SK-N-SH (cell line): ENCODE measurements around the gene AP1S3. TPM values are rescaled to one million over a fixed set of nuclear protein-coding genes. Genes with fewer than 3 reads are reported as not detected.

Source experiments
- CTCF ChIA-PET: fragments of 300-600, 350-600 bp; formaldehyde crosslinking; extraction: SDS; loops from one replicate; lab custom pipeline; 2021; lab: Yijun Ruan, JAX
- POLR2A ChIA-PET: fragments of 350-600 bp; sonication (Branson Sonifier 250); formaldehyde crosslinking; extraction: SDS; loops from one replicate; lab custom pipeline; 2020; ENCODE audit warnings: antibody characterized with exemption, inconsistent platforms; lab: Yijun Ruan, JAX
- DNase-seq: peaks from one replicate; pipeline ENCODE4 v3.0.0; 2012
- H2AFZ ChIP-seq: fragments of 200-600 bp; sonication (generic); 2 replicates; pipeline ENCODE4 v1.8.1; 2016; ENCODE audit warnings: antibody characterized with exemption, mild to moderate bottlenecking, low read depth
- H3F3A ChIP-seq: fragments of 200-600 bp; sonication (generic); replicated peaks from 2 replicates; pipeline ENCODE3; 2016; ENCODE audit warnings: antibody characterized with exemption, mild to moderate bottlenecking; ENCODE audit not compliant: insufficient read depth
- H3K27ac ChIP-seq, 2 experiments: fragments of 200-500 bp in 1 of 2; fragments of 200-600 bp in 1 of 2; sonication (Bioruptor generic) in 1 of 2; sonication (generic), shearing (Covaris generic) in 1 of 2; 2 replicates each; pipeline versions ENCODE4 v1.5.1 to v1.6.1; 2014 to 2016; ENCODE audit warnings: low read depth in 2 of 2, inconsistent platforms in 1 of 2, low read length in 1 of 2, mild to moderate bottlenecking in 1 of 2, mixed read lengths in 1 of 2
- H3K27me3 ChIP-seq: fragments of 200-600 bp; sonication (generic), shearing (Covaris generic); 2 replicates; pipeline ENCODE4 v1.6.1; 2016; ENCODE audit warnings: mixed run types; ENCODE audit not compliant: insufficient read depth
- H3K36me3 ChIP-seq, 2 experiments: fragments of 200-500 bp in 1 of 2; fragments of 200-600 bp in 1 of 2; sonication (Bioruptor generic) in 1 of 2; sonication (generic) in 1 of 2; replicated peaks in 1 of 2; 2 replicates each; pipeline versions ENCODE3 to v1.5.1; 2014 to 2016; ENCODE audit warnings: low read length in 1 of 2, mild to moderate bottlenecking in 1 of 2; ENCODE audit not compliant: insufficient read depth in 2 of 2, control insufficient read depth in 1 of 2
- H3K4me1 ChIP-seq, 2 experiments: fragments of 200-500 bp in 1 of 2; fragments of 200-600 bp in 1 of 2; sonication (Bioruptor generic) in 1 of 2; sonication (generic), shearing (Covaris generic) in 1 of 2; 2 replicates each; pipeline versions ENCODE4 v1.5.1 to v1.6.1; 2014 to 2016; ENCODE audit warnings: low read depth in 1 of 2, low read length in 1 of 2, mixed run types in 1 of 2; ENCODE audit not compliant: insufficient read depth in 2 of 2, control insufficient read depth in 1 of 2
- H3K4me2 ChIP-seq: fragments of 200-600 bp; sonication (generic), shearing (Covaris generic); 2 replicates; pipeline ENCODE4 v1.6.1; 2017; ENCODE audit warnings: mixed run types
- H3K4me3 ChIP-seq, 2 experiments: fragments of 200-500 bp in 1 of 2; fragments of 200-600 bp in 1 of 2; sonication (Bioruptor generic) in 1 of 2; sonication (generic), shearing (Covaris generic) in 1 of 2; 2 replicates each; pipeline versions ENCODE4 v1.5.1 to v1.8.1; 2014 to 2016; ENCODE audit warnings: low read depth in 2 of 2, inconsistent platforms in 1 of 2, low read length in 1 of 2, mild to moderate bottlenecking in 1 of 2, mixed read lengths in 1 of 2, moderate library complexity in 1 of 2
- H3K79me2 ChIP-seq: fragments of 200-600 bp; sonication (generic); 2 replicates; pipeline ENCODE4 v1.8.1; 2017; ENCODE audit warnings: mild to moderate bottlenecking; ENCODE audit not compliant: insufficient read depth
- H3K9ac ChIP-seq: fragments of 200-600 bp; sonication (generic); 2 replicates; pipeline ENCODE4 v1.6.1; 2017; ENCODE audit warnings: mixed run types
- H3K9me2 ChIP-seq: fragments of 200-600 bp; sonication (generic); 2 replicates; pipeline ENCODE4 v1.6.1; 2017; ENCODE audit warnings: mixed run types
- H3K9me3 ChIP-seq: fragments of 200-600 bp; sonication (generic); 2 replicates; pipeline ENCODE4 v1.6.1; 2017; ENCODE audit warnings: mixed run types, mild to moderate bottlenecking, moderate library complexity
- H4K20me1 ChIP-seq: fragments of 200-600 bp; sonication (generic); 2 replicates; pipeline ENCODE4 v1.6.1; 2017; ENCODE audit warnings: mild to moderate bottlenecking, mixed run types; ENCODE audit not compliant: insufficient read depth
- CHD2 ChIP-seq: fragments of 150-350 bp; IDR thresholded peaks from 2 replicates; pipeline ENCODE4 v1.6.1; 2018; ENCODE audit warnings: low read length; ENCODE audit not compliant: partially characterized antibody
- ELF1 ChIP-seq: IDR thresholded peaks from 2 replicates; pipeline ENCODE4 v1.4.0; 2012
- EP300 ChIP-seq, 2 experiments: IDR thresholded peaks; 2 replicates each; pipeline versions ENCODE4 v1.4.0 to v1.6.1; 2012; ENCODE audit warnings: borderline replicate concordance in 1 of 2, low read depth in 1 of 2, low read length in 1 of 2
- GATA2 ChIP-seq: sonication (generic); formaldehyde crosslinking; IDR thresholded peaks from 2 replicates; pipeline ENCODE4 v1.5.0; 2020; ENCODE audit warnings: mild to moderate bottlenecking, missing genetic modification reagents
- JUND ChIP-seq: IDR thresholded peaks from 2 replicates; pipeline ENCODE4 v1.4.0; 2012
- MEF2A ChIP-seq: IDR thresholded peaks from 2 replicates; pipeline ENCODE4 v1.4.0; 2012; ENCODE audit warnings: low read depth, borderline replicate concordance
- POLR2AphosphoS5 ChIP-seq: IDR thresholded peaks from 2 replicates; pipeline ENCODE4 v1.6.1; 2012; ENCODE audit warnings: low read depth, low read length
- RAD21 ChIP-seq: IDR thresholded peaks from 2 replicates; pipeline ENCODE4 v1.6.1; 2012; ENCODE audit warnings: mild to moderate bottlenecking, low read length
- RFX5 ChIP-seq: IDR thresholded peaks from 2 replicates; pipeline ENCODE4 v1.6.1; 2012; ENCODE audit warnings: mild to moderate bottlenecking, improper control_type of control experiment, low read length
- RXRA ChIP-seq: IDR thresholded peaks from 2 replicates; pipeline ENCODE4 v1.4.0; 2012; ENCODE audit warnings: low read depth, mild to moderate bottlenecking, borderline replicate concordance
- SMC3 ChIP-seq: IDR thresholded peaks from 2 replicates; pipeline ENCODE4 v1.6.1; 2012; ENCODE audit warnings: low read depth, low read length, improper control_type of control experiment
- TCF12 ChIP-seq: IDR thresholded peaks from 2 replicates; pipeline ENCODE4 v1.4.0; 2012
- YY1 ChIP-seq: IDR thresholded peaks from 2 replicates; pipeline ENCODE4 v1.4.0; 2012; ENCODE audit warnings: low read depth, mild to moderate bottlenecking
- WGBS: methylation state at CpG from one replicate; pipeline ENCODE4 v1.1.6; 2017; ENCODE audit warnings: low lambda C conversion rate; 5-methylcytosine and 5-hydroxymethylcytosine counted together
- polyA plus RNA-seq, 3 experiments: library from polyadenylated mRNA; depleted of rRNA; stranded (reverse); fragments of >200 nt; gene quantifications; 2 replicates each; pipeline ENCODE4 v1.2.3, GENCODE V29; 2012
- TF ChIP-seq, protein P1 (sequence below): fragments of 150-350 bp; IDR thresholded peaks from 2 replicates; pipeline ENCODE4 v1.6.1; 2017; ENCODE audit warnings: antibody characterized with exemption, low read length, low read depth, borderline replicate concordance
- TF ChIP-seq, protein P2 (sequence below): IDR thresholded peaks from 2 replicates; pipeline ENCODE4 v1.4.0; 2012; ENCODE audit warnings: low read depth, borderline replicate concordance
- TF ChIP-seq, protein P3 (sequence below): IDR thresholded peaks from 2 replicates; pipeline ENCODE4 v1.4.0; 2012; ENCODE audit warnings: low read depth, borderline replicate concordance
- TF ChIP-seq, protein P4 (sequence below): fragments of 200-600 bp; sonication (generic); IDR thresholded peaks from 2 replicates; pipeline ENCODE4 v1.6.1; 2017; ENCODE audit warnings: antibody characterized with exemption, mild to moderate bottlenecking, moderate library complexity
- TF ChIP-seq, protein P5 (sequence below): fragments of 150-350 bp; IDR thresholded peaks from 2 replicates; pipeline ENCODE4 v1.6.1; 2016; ENCODE audit warnings: mild to moderate bottlenecking, low read depth, low read length
- TF ChIP-seq, protein P6 (sequence below): IDR thresholded peaks from 2 replicates; pipeline ENCODE4 v1.4.0; 2012; ENCODE audit warnings: low read depth
- TF ChIP-seq, protein P7 (sequence below): IDR thresholded peaks from 2 replicates; pipeline ENCODE4; 2012

The AP1S3 gene
- polyA plus RNA-seq, 1 of the 3 experiments (the other 2 are of a cell fraction) = 4.8 TPM

DNA sequence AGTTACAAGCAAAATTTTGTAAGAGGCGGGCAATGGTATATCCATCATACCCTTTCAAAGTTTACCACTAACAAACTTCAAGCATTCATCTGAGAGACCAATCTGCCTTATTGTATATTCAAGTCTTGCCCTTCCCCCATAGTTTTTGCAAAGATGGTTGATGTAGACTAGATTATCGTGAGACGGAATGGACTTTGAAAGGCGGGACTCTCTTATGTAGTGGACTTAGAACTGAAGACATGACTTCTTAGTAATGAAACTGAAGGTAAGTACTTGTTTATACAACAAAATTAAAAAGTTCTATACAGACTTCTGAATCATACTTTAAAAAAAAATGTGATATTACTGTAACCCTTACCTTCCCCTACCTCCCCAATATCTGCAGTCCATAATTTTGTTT lies 10.4 kb downstream of the AP1S3 start:
- no peaks in the 10 kb centered on the region for H3K9me2 ChIP-seq
- H3K79me2 ChIP-seq = no peaks in the 10 kb centered on the region; the same call in 1 of the 2 replicates
- CTCF ChIA-PET = interaction anchor here (0.8 kb wide), 1 partner anchor 8 kb away, joined by 4 read pairs; no protein-coding TSS in a partner anchor
- TF ChIP-seq, protein P1, sequence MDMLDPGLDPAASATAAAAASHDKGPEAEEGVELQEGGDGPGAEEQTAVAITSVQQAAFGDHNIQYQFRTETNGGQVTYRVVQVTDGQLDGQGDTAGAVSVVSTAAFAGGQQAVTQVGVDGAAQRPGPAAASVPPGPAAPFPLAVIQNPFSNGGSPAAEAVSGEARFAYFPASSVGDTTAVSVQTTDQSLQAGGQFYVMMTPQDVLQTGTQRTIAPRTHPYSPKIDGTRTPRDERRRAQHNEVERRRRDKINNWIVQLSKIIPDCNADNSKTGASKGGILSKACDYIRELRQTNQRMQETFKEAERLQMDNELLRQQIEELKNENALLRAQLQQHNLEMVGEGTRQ = no peak
- TF ChIP-seq TCF12 (no peak), JUND (no peak), RXRA (no peak), ELF1 (no peak), MEF2A (no peak), GATA2 (CRISPR knock-in tag) (no peak), RAD21 (no peak), EP300 (IDR thresholded peaks at IDR 0.05; ENCODE audit: borderline replicate concordance in 1 of 2, low read depth in 1 of 2, low read length in 1 of 2) (no peak), YY1 (no peak), POLR2AphosphoS5 (no peak), CHD2 (no peak), SMC3 (no peak), RFX5 (no peak)
- TF ChIP-seq, protein P2, sequence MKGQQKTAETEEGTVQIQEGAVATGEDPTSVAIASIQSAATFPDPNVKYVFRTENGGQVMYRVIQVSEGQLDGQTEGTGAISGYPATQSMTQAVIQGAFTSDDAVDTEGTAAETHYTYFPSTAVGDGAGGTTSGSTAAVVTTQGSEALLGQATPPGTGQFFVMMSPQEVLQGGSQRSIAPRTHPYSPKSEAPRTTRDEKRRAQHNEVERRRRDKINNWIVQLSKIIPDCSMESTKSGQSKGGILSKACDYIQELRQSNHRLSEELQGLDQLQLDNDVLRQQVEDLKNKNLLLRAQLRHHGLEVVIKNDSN = no peak
- TF ChIP-seq, protein P3, sequence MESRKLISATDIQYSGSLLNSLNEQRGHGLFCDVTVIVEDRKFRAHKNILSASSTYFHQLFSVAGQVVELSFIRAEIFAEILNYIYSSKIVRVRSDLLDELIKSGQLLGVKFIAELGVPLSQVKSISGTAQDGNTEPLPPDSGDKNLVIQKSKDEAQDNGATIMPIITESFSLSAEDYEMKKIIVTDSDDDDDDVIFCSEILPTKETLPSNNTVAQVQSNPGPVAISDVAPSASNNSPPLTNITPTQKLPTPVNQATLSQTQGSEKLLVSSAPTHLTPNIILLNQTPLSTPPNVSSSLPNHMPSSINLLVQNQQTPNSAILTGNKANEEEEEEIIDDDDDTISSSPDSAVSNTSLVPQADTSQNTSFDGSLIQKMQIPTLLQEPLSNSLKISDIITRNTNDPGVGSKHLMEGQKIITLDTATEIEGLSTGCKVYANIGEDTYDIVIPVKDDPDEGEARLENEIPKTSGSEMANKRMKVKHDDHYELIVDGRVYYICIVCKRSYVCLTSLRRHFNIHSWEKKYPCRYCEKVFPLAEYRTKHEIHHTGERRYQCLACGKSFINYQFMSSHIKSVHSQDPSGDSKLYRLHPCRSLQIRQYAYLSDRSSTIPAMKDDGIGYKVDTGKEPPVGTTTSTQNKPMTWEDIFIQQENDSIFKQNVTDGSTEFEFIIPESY = no peak
- TF ChIP-seq, protein P4, sequence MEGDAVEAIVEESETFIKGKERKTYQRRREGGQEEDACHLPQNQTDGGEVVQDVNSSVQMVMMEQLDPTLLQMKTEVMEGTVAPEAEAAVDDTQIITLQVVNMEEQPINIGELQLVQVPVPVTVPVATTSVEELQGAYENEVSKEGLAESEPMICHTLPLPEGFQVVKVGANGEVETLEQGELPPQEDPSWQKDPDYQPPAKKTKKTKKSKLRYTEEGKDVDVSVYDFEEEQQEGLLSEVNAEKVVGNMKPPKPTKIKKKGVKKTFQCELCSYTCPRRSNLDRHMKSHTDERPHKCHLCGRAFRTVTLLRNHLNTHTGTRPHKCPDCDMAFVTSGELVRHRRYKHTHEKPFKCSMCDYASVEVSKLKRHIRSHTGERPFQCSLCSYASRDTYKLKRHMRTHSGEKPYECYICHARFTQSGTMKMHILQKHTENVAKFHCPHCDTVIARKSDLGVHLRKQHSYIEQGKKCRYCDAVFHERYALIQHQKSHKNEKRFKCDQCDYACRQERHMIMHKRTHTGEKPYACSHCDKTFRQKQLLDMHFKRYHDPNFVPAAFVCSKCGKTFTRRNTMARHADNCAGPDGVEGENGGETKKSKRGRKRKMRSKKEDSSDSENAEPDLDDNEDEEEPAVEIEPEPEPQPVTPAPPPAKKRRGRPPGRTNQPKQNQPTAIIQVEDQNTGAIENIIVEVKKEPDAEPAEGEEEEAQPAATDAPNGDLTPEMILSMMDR = no peak
- TF ChIP-seq, protein P5, sequence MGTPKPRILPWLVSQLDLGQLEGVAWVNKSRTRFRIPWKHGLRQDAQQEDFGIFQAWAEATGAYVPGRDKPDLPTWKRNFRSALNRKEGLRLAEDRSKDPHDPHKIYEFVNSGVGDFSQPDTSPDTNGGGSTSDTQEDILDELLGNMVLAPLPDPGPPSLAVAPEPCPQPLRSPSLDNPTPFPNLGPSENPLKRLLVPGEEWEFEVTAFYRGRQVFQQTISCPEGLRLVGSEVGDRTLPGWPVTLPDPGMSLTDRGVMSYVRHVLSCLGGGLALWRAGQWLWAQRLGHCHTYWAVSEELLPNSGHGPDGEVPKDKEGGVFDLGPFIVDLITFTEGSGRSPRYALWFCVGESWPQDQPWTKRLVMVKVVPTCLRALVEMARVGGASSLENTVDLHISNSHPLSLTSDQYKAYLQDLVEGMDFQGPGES = no peak
- TF ChIP-seq, protein P6, sequence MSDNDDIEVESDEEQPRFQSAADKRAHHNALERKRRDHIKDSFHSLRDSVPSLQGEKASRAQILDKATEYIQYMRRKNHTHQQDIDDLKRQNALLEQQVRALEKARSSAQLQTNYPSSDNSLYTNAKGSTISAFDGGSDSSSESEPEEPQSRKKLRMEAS = no peak
- TF ChIP-seq, protein P7, sequence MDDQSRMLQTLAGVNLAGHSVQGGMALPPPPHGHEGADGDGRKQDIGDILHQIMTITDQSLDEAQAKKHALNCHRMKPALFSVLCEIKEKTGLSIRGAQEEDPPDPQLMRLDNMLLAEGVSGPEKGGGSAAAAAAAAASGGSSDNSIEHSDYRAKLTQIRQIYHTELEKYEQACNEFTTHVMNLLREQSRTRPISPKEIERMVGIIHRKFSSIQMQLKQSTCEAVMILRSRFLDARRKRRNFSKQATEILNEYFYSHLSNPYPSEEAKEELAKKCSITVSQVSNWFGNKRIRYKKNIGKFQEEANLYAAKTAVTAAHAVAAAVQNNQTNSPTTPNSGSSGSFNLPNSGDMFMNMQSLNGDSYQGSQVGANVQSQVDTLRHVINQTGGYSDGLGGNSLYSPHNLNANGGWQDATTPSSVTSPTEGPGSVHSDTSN = no peak
- H3K9ac ChIP-seq = no peak overlapping the region
- H3K4me2 ChIP-seq = no peak overlapping the region
- POLR2A ChIA-PET = no interaction called here
- 94% methylated on average over 4 of the region's 4 CpGs for WGBS
- no peak overlapping the region for H2AFZ ChIP-seq
- no peaks in the 10 kb centered on the region for H3K36me3 ChIP-seq
- no peak for DNase-seq
- H3K9me3 ChIP-seq = no peaks in the 10 kb centered on the region
- H3F3A ChIP-seq = no peaks in the 10 kb centered on the region
- no peak overlapping the region for H3K4me3 ChIP-seq
- peaks cover 0 to 6% of the 10 kb centered on the region in 2 experiments; a peak in 1 of 4 replicates for H3K4me1 ChIP-seq
- H3K27me3 ChIP-seq = no peaks in the 10 kb centered on the region
- H4K20me1 ChIP-seq = no peaks in the 10 kb centered on the region
- H3K27ac ChIP-seq = no peak overlapping the region
